Keratinocyte (primary cell): Measurements from ENCODE around the gene ANKRD62.

Experiments
- EZH2 ChIP-seq: IDR thresholded peaks from one replicate; pipeline ENCODE4 v1.6.1; 2012; ENCODE audit warnings: inconsistent platforms, mild to moderate bottlenecking, low read length, moderate library complexity
- TF ChIP-seq, protein P1 (sequence below), 3 experiments: IDR thresholded peaks in 1 of 3; conservative IDR thresholded peaks in 1 of 3; optimal IDR thresholded peaks in 1 of 3; 2 replicates in 2 of 3; 3 replicates in 1 of 3; pipeline versions ENCODE3 to v1.5.1; 2011; ENCODE audit warnings: low read length in 3 of 3, mild to moderate bottlenecking in 3 of 3, moderate library complexity in 2 of 3, control low read depth in 1 of 3, inconsistent platforms in 1 of 3; ENCODE audit not compliant: insufficient read depth in 2 of 3; ENCODE audit errors: extremely low read depth in 1 of 3

DNA sequence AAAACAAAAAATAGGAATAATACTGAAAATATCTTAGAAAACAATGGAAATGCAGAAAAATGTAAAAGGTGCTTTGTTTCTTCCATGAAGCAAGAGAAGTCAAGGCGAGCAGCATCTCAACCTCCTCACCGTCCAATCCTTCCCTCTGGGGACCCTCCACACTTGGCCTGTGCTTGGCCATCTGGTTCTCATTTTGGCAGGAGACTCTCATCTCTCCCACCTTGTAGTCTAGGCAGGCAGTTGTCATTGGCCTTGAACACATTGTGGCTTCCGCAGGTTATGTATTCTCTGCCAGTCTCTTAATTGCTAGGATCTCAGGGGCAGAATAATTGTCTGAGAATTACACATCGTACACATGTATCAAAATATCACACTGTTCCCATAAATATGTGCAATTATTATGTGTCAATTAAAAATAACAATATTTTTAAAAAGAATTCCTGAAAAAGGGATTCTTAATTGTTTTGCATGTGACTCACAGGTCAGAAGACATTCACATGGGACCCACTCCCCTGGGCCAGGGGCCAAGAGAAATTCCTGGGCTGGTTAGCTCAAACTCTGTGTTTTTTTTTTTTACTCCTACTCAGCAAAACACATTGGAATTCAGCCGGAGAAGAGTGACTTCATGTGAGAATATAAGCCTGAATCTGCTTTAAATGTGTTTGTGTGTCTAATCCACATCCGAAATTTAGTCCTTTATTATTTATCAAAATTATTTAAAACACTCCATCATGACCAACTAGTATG, 14.0 kb upstream of the ANKRD62 start:
- TF ChIP-seq, protein P1, sequence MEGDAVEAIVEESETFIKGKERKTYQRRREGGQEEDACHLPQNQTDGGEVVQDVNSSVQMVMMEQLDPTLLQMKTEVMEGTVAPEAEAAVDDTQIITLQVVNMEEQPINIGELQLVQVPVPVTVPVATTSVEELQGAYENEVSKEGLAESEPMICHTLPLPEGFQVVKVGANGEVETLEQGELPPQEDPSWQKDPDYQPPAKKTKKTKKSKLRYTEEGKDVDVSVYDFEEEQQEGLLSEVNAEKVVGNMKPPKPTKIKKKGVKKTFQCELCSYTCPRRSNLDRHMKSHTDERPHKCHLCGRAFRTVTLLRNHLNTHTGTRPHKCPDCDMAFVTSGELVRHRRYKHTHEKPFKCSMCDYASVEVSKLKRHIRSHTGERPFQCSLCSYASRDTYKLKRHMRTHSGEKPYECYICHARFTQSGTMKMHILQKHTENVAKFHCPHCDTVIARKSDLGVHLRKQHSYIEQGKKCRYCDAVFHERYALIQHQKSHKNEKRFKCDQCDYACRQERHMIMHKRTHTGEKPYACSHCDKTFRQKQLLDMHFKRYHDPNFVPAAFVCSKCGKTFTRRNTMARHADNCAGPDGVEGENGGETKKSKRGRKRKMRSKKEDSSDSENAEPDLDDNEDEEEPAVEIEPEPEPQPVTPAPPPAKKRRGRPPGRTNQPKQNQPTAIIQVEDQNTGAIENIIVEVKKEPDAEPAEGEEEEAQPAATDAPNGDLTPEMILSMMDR (optimal IDR thresholded peaks at IDR 0.05 in 1 of 3, IDR thresholded peaks at IDR 0.05 in 1 of 3, conservative IDR thresholded peaks at IDR 0.05 in 1 of 3; ENCODE audit: extremely low read depth in 1 of 3, insufficient read depth in 2 of 3, low read length in 3 of 3): no peak
- no peak for TF ChIP-seq EZH2
